ENCODE measurements around the gene FAM83F. TPM values are rescaled to one million over a fixed set of nuclear protein-coding genes. Genes with fewer than 3 reads are reported as not detected.
"Not testable (repeated sequence)": the region's sequence is repeated elsewhere in the genome, so short reads cannot be mapped to it uniquely, and the experiment has no call there.

FAM83F gene
- total RNA-seq, 1 donor from 2014 or later: 1.4 TPM

DNA sequence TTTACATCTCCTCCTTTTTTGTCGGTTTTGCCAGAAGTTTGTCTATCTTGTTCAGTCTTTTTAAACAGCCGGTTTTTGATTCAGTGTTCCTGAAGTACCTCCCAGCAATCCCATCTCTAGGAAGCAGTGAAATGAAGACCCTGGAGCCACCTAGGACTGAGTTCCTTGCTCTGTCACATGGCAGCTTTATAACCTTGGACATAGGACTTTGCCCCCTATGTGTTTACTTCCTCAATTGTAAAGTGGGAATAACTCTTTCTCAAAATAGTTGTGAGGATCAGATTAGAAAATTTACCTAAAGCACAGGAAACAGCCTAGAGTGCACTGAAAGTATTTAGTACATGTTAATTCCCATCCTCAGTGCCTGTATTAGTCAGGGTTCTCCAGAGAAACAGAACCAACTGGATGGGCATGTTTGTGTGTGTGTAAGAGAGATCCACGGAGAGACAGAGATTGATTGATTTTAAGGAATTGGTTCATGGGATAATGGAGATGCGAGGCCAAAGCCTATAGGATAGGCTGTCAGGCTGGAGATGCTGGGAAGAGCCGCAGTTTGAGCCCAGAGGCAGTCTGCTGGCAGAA, 20.0 kb downstream of the FAM83F start:
- peak; percentile 50 for DNase-seq (ENCODE audit: low spot score)

DNA sequence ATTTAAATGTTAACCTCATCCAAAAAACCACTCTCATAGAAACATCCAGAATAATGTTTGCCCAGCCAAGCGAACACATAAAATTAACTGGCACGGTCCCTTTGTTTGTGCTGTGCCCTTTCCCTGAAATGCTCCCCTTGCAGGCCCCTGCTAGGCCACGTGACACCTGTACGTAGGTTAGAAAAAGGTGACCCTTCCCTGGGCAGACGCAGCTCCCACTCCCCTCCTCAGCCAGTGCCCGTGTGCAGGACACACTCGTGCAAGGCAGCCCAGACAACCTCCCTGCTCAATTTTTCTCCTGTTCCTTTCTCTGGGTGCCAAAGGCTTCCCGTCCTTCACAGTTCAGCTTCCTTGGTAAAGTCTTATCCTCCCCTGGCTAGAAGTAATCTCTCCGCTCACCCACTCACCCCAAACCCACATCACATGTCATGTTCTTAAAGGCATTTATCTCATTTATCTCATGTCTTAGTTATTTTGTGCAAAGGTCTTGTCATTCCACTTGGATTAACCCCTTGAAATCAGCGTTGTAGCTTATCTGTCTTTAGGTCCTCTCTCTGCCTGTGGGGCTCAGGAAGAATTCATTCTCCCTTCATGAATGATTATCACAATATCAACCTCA, 20.7 kb downstream of the FAM83F start:
- no peak for DNase-seq (ENCODE audit: low spot score)

- no peak for DNase-seq (ENCODE audit: low spot score)
These were observed 23.3 kb downstream of the FAM83F start for GRCh38 chr22:40018051-40018450.

- no peak for DNase-seq (ENCODE audit: low spot score)
These were observed 24.3 kb downstream of the FAM83F start for GRCh38 chr22:40019100-40019499.

- no peak for DNase-seq (ENCODE audit: low spot score)
These were observed 26.2 kb downstream of the FAM83F start for GRCh38 chr22:40020956-40021355.

DNA sequence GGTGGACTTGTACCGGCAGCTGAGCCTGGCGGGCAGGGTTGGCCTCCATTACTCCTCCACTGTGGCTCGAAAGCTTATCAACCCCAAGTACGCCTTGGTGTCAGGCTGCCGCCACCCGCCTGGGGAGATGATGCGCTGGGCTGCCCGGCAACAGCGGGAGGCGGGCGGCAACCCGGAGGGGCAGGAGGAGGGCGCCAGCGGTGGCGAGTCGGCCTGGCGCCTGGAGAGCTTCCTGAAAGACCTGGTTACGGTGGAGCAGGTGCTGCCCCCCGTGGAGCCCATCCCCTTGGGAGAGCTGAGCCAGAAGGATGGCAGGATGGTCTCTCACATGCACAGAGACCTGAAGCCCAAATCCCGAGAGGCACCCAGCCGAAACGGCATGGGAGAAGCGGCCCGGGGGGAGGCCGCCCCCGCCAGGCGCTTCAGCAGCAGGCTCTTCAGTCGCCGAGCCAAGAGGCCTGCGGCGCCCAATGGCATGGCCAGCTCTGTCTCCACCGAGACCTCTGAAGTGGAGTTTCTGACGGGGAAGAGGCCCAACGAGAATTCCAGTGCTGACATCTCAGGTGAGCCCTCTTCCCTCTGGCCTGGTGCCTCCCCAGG, 26.7 kb downstream of the FAM83F start:
- no peak for DNase-seq (ENCODE audit: low spot score)

- no peak for DNase-seq (ENCODE audit: low spot score)
These were observed 27.9 kb downstream of the FAM83F start for GRCh38 chr22:40022536-40023240.

DNA sequence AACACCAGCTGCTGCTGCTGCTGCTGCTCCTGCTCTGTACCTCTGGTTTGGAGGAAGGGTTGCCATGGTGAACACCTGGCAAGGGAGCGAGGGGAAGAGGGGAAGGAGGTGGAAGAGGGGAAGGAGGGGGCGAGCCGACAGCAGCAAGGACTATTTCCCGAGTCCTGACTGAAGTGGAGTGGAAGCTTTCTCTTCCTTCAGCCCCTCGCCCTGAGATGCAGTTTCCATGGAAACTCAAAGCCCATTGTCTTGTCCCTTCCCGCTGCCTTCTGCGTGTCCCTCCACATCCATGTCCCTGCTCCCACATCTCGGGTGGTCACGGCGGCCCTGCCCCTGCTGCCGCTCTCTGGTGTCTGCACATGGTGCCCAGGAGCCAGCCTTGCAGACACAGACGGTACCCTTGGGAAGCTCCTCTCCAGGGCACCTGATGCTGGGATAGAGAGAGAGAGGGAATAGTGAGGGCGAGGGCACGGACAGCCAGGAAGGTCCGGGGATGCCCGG, 28.6 kb downstream of the FAM83F start:
- DNase-seq (ENCODE audit: low spot score): no peak

GRCh38 chr22:40024201-40025061, 29.7 kb downstream of the FAM83F start:
- peak; percentile 68 for DNase-seq (ENCODE audit: low spot score)

DNA sequence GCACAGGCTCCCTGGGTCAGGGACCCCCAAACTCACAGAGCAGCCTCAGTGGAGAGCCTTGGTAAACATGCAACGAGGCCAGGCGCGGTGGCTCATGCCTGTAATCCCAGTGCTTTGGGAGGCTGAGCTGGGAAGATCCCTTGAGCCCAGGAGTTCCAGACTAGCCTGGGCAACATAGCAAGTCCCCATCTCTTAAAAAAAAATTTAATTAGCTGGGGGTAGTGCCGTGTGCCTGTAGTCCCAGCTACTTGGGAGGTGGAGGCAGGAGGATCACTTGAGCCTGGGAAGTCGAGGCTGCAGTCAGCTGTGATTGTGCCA, 30.3 kb downstream of the FAM83F start:
- DNase-seq (ENCODE audit: low spot score): not testable (repeated sequence)

DNA sequence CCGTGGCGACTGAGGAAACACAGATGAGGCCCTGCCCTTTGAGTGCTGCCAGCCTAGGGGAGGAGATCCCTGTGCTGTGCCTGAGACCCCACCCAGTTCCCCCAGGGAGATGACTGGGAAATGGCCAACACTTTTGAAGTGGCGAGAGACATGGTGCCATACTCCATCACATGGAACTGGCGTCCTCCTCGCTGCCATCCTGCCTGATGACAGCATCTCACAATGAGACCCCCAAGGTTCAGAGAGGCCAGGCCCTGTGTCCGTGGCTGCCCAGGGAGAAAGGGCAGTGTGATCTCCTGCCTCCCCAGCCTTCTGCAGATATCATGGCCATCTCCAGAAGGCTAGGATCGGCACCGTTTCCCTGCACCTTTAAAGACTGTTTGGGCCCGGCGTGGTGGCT, 31.1 kb downstream of the FAM83F start:
- DNase-seq (ENCODE audit: low spot score): no peak

DNA sequence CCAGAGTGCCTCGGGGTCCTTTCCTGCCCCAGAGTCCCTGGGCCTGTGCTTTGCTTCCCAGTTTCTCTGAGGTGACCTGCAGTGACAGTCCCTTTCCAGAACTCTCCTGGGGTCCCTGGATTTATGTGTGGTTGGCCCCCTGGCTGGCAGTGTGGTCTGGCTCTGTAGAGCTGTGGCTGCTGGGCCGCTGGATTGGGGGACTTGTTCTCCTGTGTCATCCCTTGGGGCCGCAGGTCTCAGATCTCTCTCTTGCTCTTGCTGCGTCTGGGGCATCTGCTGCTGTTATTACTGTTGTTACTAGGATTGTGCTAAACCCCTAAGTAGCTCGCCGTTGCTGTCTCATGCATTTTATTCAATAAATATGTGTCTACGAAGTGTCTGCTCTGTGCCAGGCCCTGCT, 31.9 kb downstream of the FAM83F start:
- no peak for DNase-seq (ENCODE audit: low spot score)

- no peak for DNase-seq (ENCODE audit: low spot score)
These were observed 32.7 kb downstream of the FAM83F start for GRCh38 chr22:40027191-40028097.

- no peak for DNase-seq (ENCODE audit: low spot score)
These were observed 33.3 kb downstream of the FAM83F start for GRCh38 chr22:40028098-40028425.

GRCh38 chr22:40029189-40029890, 34.6 kb downstream of the FAM83F start:
- no peak for DNase-seq (ENCODE audit: low spot score)

DNA sequence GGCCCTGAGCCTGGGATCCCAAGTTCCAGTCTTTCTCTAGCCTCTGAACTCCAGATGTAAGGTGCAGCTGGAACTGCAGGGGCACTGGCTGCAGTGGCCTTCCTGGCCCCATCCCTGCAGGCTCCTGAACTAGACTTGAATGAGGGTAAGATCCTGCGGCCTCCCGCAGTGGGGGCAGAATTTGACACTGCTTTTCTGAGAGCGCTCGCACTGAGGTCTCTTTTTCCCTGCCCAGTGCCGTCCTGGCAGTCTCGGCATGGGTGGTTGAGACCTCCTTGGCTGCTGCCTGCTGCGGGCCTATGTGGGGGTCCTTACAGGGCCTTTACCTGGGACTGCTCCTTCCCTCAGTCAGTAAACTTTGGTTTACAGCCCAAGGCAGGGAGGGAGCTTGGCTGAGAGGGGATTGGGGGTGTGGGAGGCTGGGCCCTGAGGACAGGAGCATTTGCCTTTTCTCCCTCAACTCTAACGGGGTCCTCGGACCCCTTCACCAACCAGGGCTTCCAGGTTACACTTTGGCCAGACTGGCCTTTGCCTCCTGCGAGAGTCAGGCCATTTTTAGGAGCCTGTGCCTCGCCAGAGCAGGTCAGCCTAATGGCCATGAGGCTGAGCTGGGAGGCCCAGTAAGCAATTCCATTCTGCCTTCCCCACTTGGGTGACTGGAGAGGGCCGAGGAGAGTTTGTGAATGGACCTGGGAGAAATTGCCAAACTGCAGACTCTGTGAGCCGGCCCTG, 35.4 kb downstream of the FAM83F start:
- DNase-seq (ENCODE audit: low spot score): no peak

- DNase-seq (ENCODE audit: low spot score): no peak
These were observed 36.0 kb downstream of the FAM83F start for GRCh38 chr22:40030758-40031095.

DNA sequence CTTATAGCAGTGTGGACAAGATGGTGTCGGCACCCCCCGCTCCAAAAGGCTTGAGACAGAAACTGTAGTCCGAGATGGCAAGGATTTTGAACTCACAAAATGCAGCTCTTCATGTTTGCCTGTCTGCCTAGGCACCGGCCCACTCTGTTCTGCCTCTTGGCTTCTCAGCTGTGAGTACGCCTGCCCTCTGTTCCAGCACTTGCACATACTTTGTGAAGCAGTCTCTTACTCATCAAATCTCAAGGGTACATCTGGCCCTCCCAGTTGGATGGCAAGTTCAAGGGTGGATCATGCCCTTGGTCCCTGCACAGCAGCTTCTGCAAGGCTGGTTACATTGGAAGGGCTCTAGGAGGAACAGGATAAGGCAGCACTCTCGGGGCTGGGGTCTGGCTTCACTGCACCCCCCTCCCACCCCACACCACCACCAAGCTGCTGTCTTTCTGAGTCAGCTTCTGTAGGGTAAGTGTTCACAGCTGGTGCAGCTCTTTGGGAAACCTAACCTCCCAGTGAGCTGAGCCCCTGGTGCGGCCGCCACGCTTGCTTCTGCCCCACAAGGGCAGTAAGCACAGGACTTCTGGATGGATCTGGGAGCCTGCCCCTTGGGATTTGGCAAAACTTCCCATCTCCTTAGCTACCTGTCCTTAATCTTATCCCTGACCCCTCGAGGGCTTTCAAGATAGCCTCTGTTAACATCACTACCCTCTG, 37.2 kb downstream of the FAM83F start:
- no peak for DNase-seq (ENCODE audit: low spot score)
